ENCODE results near the gene ZNF710.

The ZNF710 gene

DNA sequence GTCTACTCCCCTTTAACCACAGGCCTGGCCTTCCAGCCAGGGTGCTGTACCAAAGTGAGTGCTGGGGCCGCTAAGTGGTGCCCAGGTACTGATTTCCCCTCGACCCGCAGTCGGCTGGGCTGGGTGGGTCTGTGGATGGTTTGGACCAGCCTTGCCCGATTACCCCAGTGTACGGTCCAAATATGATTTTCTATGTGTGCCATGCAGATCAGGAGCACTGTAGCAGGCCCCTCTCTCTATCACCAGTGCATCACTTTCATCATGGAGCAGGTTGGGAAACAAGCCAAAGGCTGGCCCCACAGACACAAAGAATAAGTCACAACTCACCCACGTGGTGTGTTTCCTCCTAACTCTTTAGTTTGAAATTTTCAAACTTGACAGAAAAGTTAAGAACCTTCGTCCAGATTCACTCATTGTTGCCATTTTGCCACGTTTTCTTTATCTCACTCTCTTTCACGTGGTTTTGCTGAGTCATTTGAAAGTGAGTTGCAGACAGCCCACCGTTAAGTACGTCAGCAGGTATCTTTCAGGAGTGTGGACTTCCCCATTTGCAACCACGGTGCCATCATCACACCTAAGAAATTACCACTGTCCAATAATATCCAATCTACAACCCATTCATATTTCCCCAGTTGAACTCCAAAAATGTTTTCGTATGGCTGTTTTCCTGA, 37.0 kb downstream of the ZNF710 start:
- no peak overlapping the region for H3K4me3 ChIP-seq (ENCODE audit: low read length, poor library complexity, severe bottlenecking)
- peaks cover 71% of the 10 kb centered on the region for H3K4me1 ChIP-seq (ENCODE audit: insufficient read depth, low read length, poor library complexity, severe bottlenecking)
- H4K20me1 ChIP-seq (ENCODE audit: insufficient read depth, low read length, poor library complexity, severe bottlenecking): no peaks in the 10 kb centered on the region
- peak overlapping the region; percentile 28 for H3K9ac ChIP-seq (ENCODE audit: low read depth, low read length, poor library complexity, severe bottlenecking)
- no peak overlapping the region for H2AFZ ChIP-seq (ENCODE audit: low read length)
- H3K79me2 ChIP-seq (ENCODE audit: insufficient read depth, low read length): peaks cover 69% of the 10 kb centered on the region
- TF ChIP-seq CTCF (conservative IDR thresholded peaks at IDR 0.05; ENCODE audit: low read length) (no peak), EZH2phosphoT487 (IDR thresholded peaks at IDR 0.05; ENCODE audit: borderline replicate concordance) (no peak)
- peaks cover 4% of the 10 kb centered on the region; the same call in 1 of the 2 replicates for H3F3A ChIP-seq (ENCODE audit: low read depth)
- no peaks in the 10 kb centered on the region for H3K9me2 ChIP-seq (replicated peaks; ENCODE audit: low read depth, low read length)
- no peaks in the 10 kb centered on the region for H3K27me3 ChIP-seq (ENCODE audit: insufficient read depth, low read length, poor library complexity, severe bottlenecking)
- no peaks in the 10 kb centered on the region for H3K36me3 ChIP-seq (ENCODE audit: insufficient read depth, low read length)
- no peaks in the 10 kb centered on the region for H3K9me3 ChIP-seq (ENCODE audit: insufficient read depth, low read depth, low read length)
- peak overlapping the region; percentile 34 for H3K4me2 ChIP-seq (ENCODE audit: low read depth, low read length, poor library complexity, severe bottlenecking)

- peaks cover 63% of the 10 kb centered on the region for H3K79me2 ChIP-seq (ENCODE audit: insufficient read depth, low read length)
- no peaks in the 10 kb centered on the region for H3K9me2 ChIP-seq (replicated peaks; ENCODE audit: low read depth, low read length)
- peak overlapping the region; percentile 34 for H3K4me2 ChIP-seq (ENCODE audit: low read depth, low read length, poor library complexity, severe bottlenecking)
- TF ChIP-seq EZH2phosphoT487 (IDR thresholded peaks at IDR 0.05; ENCODE audit: borderline replicate concordance) (no peak), CTCF (conservative IDR thresholded peaks at IDR 0.05; ENCODE audit: low read length) (no peak)
- no peaks in the 10 kb centered on the region for H3K27me3 ChIP-seq (ENCODE audit: insufficient read depth, low read length, poor library complexity, severe bottlenecking)
- no peak overlapping the region for H3K4me3 ChIP-seq (ENCODE audit: low read length, poor library complexity, severe bottlenecking)
- no peaks in the 10 kb centered on the region for H4K20me1 ChIP-seq (ENCODE audit: insufficient read depth, low read length, poor library complexity, severe bottlenecking)
- H3K36me3 ChIP-seq (ENCODE audit: insufficient read depth, low read length): no peaks in the 10 kb centered on the region
- peaks cover 4% of the 10 kb centered on the region; the same call in 1 of the 2 replicates for H3F3A ChIP-seq (ENCODE audit: low read depth)
- no peaks in the 10 kb centered on the region for H3K9me3 ChIP-seq (ENCODE audit: insufficient read depth, low read depth, low read length)
- H3K9ac ChIP-seq (ENCODE audit: low read depth, low read length, poor library complexity, severe bottlenecking): no peak overlapping the region
- no peak overlapping the region for H2AFZ ChIP-seq (ENCODE audit: low read length)
- H3K4me1 ChIP-seq (ENCODE audit: insufficient read depth, low read length, poor library complexity, severe bottlenecking): peaks cover 66% of the 10 kb centered on the region
Observed at GRCh38 chr15:90038632-90039095, 37.5 kb downstream of the ZNF710 start.

GRCh38 chr15:90039996-90040395, 38.9 kb downstream of the ZNF710 start:
- Histone ChIP-seq H3K79me2 (ENCODE audit: insufficient read depth, low read length) (peaks cover 59% of the 10 kb centered on the region), H3F3A (ENCODE audit: low read depth) (no peaks in the 10 kb centered on the region), H4K20me1 (ENCODE audit: insufficient read depth, low read length, poor library complexity, severe bottlenecking) (no peaks in the 10 kb centered on the region), H3K4me1 (ENCODE audit: insufficient read depth, low read length, poor library complexity, severe bottlenecking) (peaks cover 55% of the 10 kb centered on the region), H3K4me3 (ENCODE audit: low read length, poor library complexity, severe bottlenecking) (no peak overlapping the region), H3K36me3 (ENCODE audit: insufficient read depth, low read length) (no peaks in the 10 kb centered on the region), H3K9me2 (replicated peaks; ENCODE audit: low read depth, low read length) (no peaks in the 10 kb centered on the region), H3K4me2 (ENCODE audit: low read depth, low read length, poor library complexity, severe bottlenecking) (no peak overlapping the region), H3K9me3 (ENCODE audit: insufficient read depth, low read depth, low read length) (no peaks in the 10 kb centered on the region), H2AFZ (ENCODE audit: low read length) (no peak overlapping the region), H3K9ac (ENCODE audit: low read depth, low read length, poor library complexity, severe bottlenecking) (no peak overlapping the region), H3K27me3 (ENCODE audit: insufficient read depth, low read length, poor library complexity, severe bottlenecking) (no peaks in the 10 kb centered on the region)
- TF ChIP-seq CTCF (conservative IDR thresholded peaks at IDR 0.05; ENCODE audit: low read length): no peak
- TF ChIP-seq EZH2phosphoT487 (IDR thresholded peaks at IDR 0.05; ENCODE audit: borderline replicate concordance): no peak
